Activated CD8-positive, alpha-beta T cell treated with anti-CD3 and anti-CD28 coated beads, Interleukin-2, amount 10 ng/mL, durations not matched to agents 7 days and 5 days (primary cell): ENCODE measurements around the gene HMGB4. TPM values are rescaled to one million over a fixed set of nuclear protein-coding genes. Genes with fewer than 3 reads are reported as not detected.

Experiments
- ATAC-seq: fragments of 150-1000 bp; cut with Tn5 transposase; one replicate; pipeline ENCODE4 v1.10.0; 2021; ENCODE audit warnings: moderate library complexity
- CTCF ChIA-PET: fragments of 350-600 bp; sonication (Branson Sonifier 250); formaldehyde crosslinking; loops from one replicate; lab custom pipeline; 2021; ENCODE audit warnings: antibody characterized with exemption; lab: Charles Lee
- POLR2A ChIA-PET: fragments of 350-600 bp; sonication (Branson Sonifier 250); formaldehyde crosslinking; loops from one replicate; lab custom pipeline; 2021; ENCODE audit warnings: antibody characterized with exemption; lab: Charles Lee
- DNase-seq: peaks from one replicate; pipeline ENCODE4 v3.0.0-alpha.2; 2020
- H3K27ac Mint-ChIP-seq: one replicate; pipeline ENCODE4 v1.8.0; 2021; ENCODE audit warnings: mild to moderate bottlenecking, mixed read lengths
- H3K27me3 Mint-ChIP-seq: one replicate; pipeline ENCODE4 v1.8.0; 2021; ENCODE audit warnings: low read depth, mixed read lengths
- H3K36me3 Mint-ChIP-seq: one replicate; pipeline ENCODE4 v1.8.0; 2021; ENCODE audit warnings: low read depth, mixed read lengths
- H3K4me1 Mint-ChIP-seq: one replicate; pipeline ENCODE4 v1.8.0; 2021; ENCODE audit warnings: low read depth, mixed read lengths
- H3K4me3 Mint-ChIP-seq: one replicate; pipeline ENCODE4 v1.8.0; 2021; ENCODE audit warnings: mild to moderate bottlenecking, mixed read lengths
- H3K9me3 Mint-ChIP-seq: one replicate; pipeline ENCODE4 v1.8.0; 2022; ENCODE audit warnings: mixed read lengths; ENCODE audit not compliant: insufficient read depth
- total RNA-seq, 2 experiments: library from RNA; stranded (reverse); gene quantifications; one replicate each; pipeline ENCODE4 v1.2.3, GENCODE V29; 2021

HMGB4 gene
- total RNA-seq, 2 experiments from 2014 or later, result not detected

DNA sequence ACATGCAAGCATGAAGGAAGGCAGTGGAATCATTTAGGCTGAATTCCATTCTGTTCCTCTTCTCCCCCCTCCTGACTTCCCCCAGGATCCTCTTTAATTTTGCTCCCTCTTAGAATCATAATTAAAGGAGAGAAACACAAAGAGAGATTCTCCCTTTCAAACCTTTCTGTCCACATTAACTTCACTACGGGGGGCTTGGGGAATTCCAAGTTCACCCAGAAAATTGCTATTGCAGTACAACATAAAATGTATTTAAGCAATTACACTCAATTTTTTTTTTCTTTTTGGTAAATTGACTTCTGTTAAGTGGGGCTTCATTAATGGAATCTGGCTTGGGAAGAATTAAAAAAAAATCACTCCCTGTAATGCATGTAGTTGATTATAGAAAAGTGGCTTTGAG is 13.4 kb upstream of the HMGB4 start:
- no peaks in the 10 kb centered on the region for H3K4me1 Mint-ChIP-seq
- no peak overlapping the region for H3K27ac Mint-ChIP-seq
- DNase-seq, result no peak
- H3K27me3 Mint-ChIP-seq, result peaks cover 7% of the 10 kb centered on the region
- ChIA-PET POLR2A (no interaction called here), CTCF (no interaction called here)
- no peaks in the 10 kb centered on the region for H3K36me3 Mint-ChIP-seq
- H3K9me3 Mint-ChIP-seq, result no peaks in the 10 kb centered on the region
- no peak for ATAC-seq
- H3K4me3 Mint-ChIP-seq, result no peak overlapping the region

DNA sequence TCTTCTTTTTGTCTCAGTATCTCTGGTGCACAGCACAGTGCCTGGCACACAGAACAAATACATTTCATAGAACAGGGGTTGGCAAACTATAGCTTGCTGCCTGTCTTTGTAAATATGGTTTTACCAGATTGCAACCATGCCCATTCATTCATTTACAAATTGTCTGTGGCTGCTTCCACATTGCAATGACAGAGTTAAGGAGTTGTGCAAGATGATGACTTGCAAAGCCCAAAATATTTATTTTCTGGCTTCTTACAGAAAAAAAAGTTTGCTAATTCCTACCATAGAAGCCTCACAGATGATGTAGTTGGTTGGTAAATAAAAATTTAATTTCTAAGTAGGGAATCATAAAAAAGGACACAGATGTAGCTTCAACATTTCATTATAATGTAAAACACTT is 11.2 kb upstream of the HMGB4 start:
- ATAC-seq (no peak), DNase-seq (no peak)
- ChIA-PET CTCF (no interaction called here), POLR2A (no interaction called here)
- Mint-ChIP-seq H3K4me1 (no peaks in the 10 kb centered on the region), H3K36me3 (no peaks in the 10 kb centered on the region), H3K27me3 (peaks cover 7% of the 10 kb centered on the region), H3K4me3 (no peak overlapping the region), H3K9me3 (no peaks in the 10 kb centered on the region), H3K27ac (no peak overlapping the region)

DNA sequence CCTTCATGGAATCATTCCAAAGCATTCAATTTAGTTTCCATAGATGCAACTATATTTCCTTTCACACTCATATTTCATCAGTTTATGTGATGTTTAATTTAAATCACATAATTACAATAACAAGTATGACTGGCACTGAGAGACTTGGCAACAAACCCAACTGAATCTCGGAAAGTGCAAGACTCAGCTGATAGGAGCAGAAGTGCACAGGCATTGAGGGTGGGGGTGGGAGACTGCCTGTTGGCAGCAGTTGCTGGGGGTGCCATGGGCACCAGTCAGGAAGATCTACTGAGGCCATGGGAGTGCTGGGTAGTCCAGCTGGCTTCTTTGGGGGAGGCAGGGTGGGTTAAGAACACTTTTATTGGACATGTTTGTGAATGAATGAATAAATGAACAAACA is 10.4 kb upstream of the HMGB4 start:
- ATAC-seq (no peak), DNase-seq (no peak)
- peaks cover 7% of the 10 kb centered on the region for H3K27me3 Mint-ChIP-seq
- POLR2A ChIA-PET, result no interaction called here
- H3K36me3 Mint-ChIP-seq, result no peaks in the 10 kb centered on the region
- no peak overlapping the region for H3K27ac Mint-ChIP-seq
- CTCF ChIA-PET, result no interaction called here
- no peak overlapping the region for H3K4me3 Mint-ChIP-seq
- no peaks in the 10 kb centered on the region for H3K4me1 Mint-ChIP-seq
- no peaks in the 10 kb centered on the region for H3K9me3 Mint-ChIP-seq

DNA sequence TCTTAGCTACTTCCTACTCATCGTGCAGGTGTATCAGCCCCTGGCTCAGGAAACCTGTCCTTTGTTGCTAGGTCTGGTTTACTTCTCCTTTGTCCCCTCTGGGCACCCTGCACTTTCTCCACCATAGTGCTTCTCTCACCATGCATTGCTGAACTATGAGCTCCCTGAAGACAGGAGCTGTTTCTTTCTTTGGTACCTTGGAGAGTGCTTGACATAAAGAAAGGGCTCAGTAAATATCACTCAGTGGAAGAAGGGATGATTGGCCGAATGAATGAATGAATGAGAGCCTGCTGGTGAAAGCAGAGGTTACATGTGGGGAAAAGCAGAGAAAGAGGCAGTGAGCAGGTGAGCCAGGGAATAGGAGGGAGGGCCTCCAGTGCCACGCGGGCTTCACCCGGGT is 9.8 kb upstream of the HMGB4 start:
- H3K36me3 Mint-ChIP-seq, result no peaks in the 10 kb centered on the region
- H3K27ac Mint-ChIP-seq, result no peak overlapping the region
- peaks cover 6% of the 10 kb centered on the region for H3K27me3 Mint-ChIP-seq
- DNase-seq (no peak), ATAC-seq (no peak)
- no peak overlapping the region for H3K4me3 Mint-ChIP-seq
- ChIA-PET CTCF (no interaction called here), POLR2A (no interaction called here)
- H3K4me1 Mint-ChIP-seq, result no peaks in the 10 kb centered on the region
- no peaks in the 10 kb centered on the region for H3K9me3 Mint-ChIP-seq

DNA sequence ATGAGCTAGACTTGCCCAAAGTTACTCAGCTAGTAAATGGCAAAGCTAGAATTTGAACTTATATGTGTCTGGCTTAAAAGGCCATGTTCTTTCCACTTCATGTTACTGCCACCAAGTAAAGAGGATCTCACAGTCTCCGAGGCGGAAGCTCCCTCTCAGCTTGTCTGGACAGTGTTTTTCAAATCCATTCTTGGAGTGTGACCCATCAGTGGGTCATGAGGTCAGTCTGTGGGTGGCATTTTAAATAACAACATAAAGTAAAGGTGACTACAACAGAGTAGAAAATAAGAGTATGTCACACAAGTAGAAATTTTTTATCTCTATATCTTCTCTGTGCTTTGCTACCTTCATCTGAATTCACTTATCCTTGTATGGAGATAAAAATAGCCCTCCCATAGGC is 3.2 kb upstream of the HMGB4 start:
- Mint-ChIP-seq H3K4me1 (no peaks in the 10 kb centered on the region), H3K4me3 (no peak overlapping the region), H3K27me3 (no peaks in the 10 kb centered on the region), H3K27ac (no peak overlapping the region), H3K36me3 (no peaks in the 10 kb centered on the region), H3K9me3 (no peaks in the 10 kb centered on the region)
- DNase-seq (no peak), ATAC-seq (no peak)
- CTCF ChIA-PET, result no interaction called here
- POLR2A ChIA-PET, result no interaction called here

DNA sequence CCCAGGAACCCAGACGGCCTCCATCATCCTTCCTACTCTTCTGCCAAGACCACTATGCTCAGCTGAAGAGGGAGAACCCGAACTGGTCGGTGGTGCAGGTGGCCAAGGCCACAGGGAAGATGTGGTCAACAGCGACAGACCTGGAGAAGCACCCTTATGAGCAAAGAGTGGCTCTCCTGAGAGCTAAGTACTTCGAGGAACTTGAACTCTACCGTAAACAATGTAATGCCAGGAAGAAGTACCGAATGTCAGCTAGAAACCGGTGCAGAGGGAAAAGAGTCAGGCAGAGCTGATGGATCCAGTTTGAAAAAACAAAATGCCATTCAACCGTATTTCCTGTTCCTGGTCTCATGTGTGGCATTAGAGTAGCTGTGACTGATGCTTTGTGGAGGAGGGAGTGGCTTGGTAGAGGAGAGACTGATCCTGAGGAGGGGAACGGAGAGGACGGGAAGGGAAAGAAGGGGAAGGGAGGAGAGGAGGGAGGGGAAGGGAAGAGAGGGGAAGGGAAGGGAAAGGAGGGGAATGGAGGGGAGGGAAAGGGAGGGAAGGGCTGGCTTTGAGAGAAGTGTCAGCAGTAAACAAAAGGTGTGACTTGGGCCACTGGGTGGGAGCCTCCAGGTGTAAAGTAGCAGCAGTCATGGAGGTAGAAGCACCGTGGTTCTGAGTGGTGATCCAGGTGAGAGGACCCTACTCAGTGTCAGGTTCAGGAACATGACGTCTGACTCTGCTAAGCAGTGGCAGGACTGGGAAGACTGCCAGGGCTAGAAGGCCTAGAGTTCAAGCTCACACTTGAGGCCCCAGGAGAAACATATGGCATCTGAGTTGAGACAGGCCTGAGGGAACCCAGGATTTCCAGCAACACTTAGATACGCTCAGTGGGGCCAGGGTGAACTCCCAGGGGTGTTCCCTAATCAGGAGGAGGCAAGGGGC is 846 bp downstream of the HMGB4 start:
- no peak for ATAC-seq
- H3K27ac Mint-ChIP-seq, result no peak overlapping the region

DNA sequence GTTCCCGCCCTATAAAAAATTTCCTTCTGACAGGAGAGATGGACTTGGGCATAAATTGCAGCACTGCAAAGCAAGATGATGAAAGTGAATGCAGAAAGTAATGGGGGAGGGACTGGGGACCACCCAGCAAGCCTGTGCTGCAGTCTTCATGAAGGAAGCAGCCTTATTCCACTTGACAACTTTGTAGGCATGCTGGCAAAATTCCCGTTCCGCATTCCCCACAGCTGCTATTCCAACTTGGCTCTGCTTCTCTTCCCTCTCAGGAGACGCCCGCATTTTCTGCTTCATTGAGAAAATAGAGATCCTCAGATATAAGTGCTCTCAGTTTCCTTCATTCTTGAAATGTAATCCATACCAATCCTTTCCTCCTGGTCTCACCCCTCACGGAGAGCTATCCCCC is 2.4 kb downstream of the HMGB4 start:
- H3K4me3 Mint-ChIP-seq, result no peak overlapping the region
- ChIA-PET CTCF (no interaction called here), POLR2A (no interaction called here)
- H3K4me1 Mint-ChIP-seq, result peaks cover 7% of the 10 kb centered on the region
- ATAC-seq (no peak), DNase-seq (no peak)
- H3K27me3 Mint-ChIP-seq, result peaks cover 2% of the 10 kb centered on the region
- H3K27ac Mint-ChIP-seq, result no peak overlapping the region
- no peaks in the 10 kb centered on the region for H3K36me3 Mint-ChIP-seq
- no peaks in the 10 kb centered on the region for H3K9me3 Mint-ChIP-seq

More for the DNA sequence above, 846 bp downstream of the HMGB4 start:
- ChIA-PET CTCF (no interaction called here), POLR2A (no interaction called here)
- Mint-ChIP-seq H3K4me3 (no peak overlapping the region), H3K4me1 (peaks cover 7% of the 10 kb centered on the region), H3K36me3 (no peaks in the 10 kb centered on the region), H3K27me3 (peaks cover 2% of the 10 kb centered on the region), H3K9me3 (no peaks in the 10 kb centered on the region)
- DNase-seq, result no peak

DNA sequence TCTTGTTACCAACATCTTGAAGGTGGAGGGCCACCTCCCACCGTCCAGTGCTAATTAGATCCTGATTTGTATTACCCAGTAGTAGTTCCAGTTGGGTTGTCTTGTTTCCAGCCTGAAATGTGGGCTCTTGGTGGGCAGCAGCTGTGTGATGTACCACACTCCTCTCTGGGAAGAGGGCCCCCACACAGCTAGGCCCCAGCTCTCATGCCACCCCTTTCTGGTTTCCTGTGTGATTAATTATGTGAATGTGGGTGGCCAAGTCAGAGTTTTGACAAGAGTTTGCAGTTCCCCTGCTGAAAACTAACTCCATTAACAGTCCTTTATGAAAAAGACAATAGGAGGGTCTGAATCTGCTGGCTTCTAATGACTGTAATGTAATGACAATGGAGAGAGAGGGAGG is 3.8 kb downstream of the HMGB4 start:
- Mint-ChIP-seq H3K27me3 (peaks cover 2% of the 10 kb centered on the region), H3K27ac (no peak overlapping the region), H3K4me3 (no peak overlapping the region), H3K36me3 (no peaks in the 10 kb centered on the region), H3K9me3 (no peaks in the 10 kb centered on the region), H3K4me1 (peaks cover 12% of the 10 kb centered on the region)
- POLR2A ChIA-PET, result no interaction called here
- no peak for ATAC-seq
- CTCF ChIA-PET, result no interaction called here
- DNase-seq, result no peak

DNA sequence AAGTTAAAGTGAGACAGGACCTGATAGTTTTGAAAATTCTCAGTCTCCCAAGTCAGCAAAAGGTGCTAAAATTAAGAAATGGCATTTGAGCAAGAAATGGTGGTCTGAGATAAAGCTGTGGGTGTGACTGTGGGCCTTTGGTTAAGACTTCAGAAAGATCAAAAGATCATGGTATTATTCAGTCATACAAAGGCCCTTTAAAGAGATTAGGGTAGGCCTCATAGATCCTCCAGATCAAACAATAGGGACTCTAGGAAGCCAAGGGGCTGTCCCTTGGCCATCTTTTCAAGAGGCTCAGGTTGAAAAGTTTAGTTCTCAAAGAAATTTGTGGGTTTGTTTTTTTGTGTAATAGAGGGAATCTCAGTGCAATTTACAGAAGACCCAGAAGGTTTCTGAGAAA is 8.4 kb downstream of the HMGB4 start:
- H3K9me3 Mint-ChIP-seq, result no peaks in the 10 kb centered on the region
- ChIA-PET CTCF (no interaction called here), POLR2A (no interaction called here)
- H3K4me3 Mint-ChIP-seq, result no peak overlapping the region
- H3K4me1 Mint-ChIP-seq, result peaks cover 12% of the 10 kb centered on the region
- no peak overlapping the region for H3K27ac Mint-ChIP-seq
- ATAC-seq (no peak), DNase-seq (no peak)
- H3K27me3 Mint-ChIP-seq, result peaks cover 6% of the 10 kb centered on the region
- no peaks in the 10 kb centered on the region for H3K36me3 Mint-ChIP-seq

DNA sequence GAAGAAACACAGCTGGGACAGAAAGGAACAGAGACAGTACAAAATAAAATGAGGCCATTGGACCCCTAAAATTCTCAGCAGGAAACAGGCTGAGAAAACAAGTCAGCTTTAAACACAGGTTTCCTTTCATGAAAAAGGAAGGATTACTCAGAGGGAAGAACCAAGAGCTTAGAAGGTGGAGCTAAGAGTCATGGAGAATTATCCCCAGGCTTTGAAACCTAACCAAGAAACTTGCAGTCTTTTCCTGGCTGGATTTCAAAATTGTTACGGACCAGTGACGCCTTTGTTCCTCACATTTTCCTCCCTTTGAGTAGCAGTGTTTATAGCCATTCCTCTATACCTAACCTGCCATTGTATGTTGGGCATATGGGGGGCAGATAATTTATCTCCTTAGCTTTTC is 8.8 kb downstream of the HMGB4 start:
- Mint-ChIP-seq H3K4me1 (peaks cover 10% of the 10 kb centered on the region), H3K9me3 (no peaks in the 10 kb centered on the region), H3K27ac (no peak overlapping the region), H3K36me3 (no peaks in the 10 kb centered on the region), H3K27me3 (peaks cover 6% of the 10 kb centered on the region), H3K4me3 (no peak overlapping the region)
- CTCF ChIA-PET, result no interaction called here
- POLR2A ChIA-PET, result no interaction called here
- ATAC-seq (no peak), DNase-seq (no peak)

DNA sequence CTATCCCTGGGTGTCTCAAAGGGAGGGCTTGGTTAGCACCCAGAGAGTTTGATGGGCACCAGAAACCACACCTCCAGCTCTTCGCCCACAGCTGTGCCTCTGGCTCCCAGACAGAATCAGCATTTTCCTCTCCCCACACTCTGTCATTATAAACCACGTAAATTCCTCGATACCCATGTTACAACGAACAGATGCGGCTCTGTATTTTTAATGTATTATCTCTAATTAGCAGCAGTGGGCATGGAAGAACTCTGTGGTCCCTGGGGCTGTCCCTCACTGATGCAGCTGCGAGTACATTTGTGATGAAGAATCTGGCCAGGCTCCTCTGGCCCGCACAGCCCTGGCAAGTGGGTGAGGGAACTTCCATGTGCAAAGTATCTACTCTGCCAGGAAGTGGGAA is 10.8 kb downstream of the HMGB4 start:
- CTCF ChIA-PET, result no interaction called here
- no peak for DNase-seq
- H3K36me3 Mint-ChIP-seq, result no peaks in the 10 kb centered on the region
- POLR2A ChIA-PET, result no interaction called here
- ATAC-seq, result no peak
- no peak overlapping the region for H3K27ac Mint-ChIP-seq
- no peaks in the 10 kb centered on the region for H3K9me3 Mint-ChIP-seq
- H3K4me1 Mint-ChIP-seq, result peaks cover 5% of the 10 kb centered on the region
- no peak overlapping the region for H3K4me3 Mint-ChIP-seq
- H3K27me3 Mint-ChIP-seq, result peaks cover 3% of the 10 kb centered on the region

DNA sequence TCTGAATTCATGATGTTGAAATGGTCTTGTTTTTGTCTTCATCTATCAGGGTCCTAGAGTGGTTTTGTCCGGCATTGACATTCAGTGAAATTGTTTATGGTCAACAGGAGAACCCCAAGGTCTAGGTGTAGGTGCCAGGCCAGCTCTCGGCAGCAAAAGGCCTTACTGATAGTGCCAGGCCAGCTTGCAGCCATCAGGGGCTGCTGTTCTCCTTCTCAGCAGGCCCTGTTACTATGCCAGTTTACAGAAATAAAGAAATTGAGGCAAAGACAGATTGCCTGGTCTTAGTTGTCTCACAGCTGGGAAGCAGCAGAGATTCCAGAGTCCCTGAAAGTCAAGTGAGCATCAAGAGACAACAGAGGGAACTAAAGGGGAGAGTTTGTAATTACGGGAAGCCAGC is 12.0 kb downstream of the HMGB4 start:
- H3K27ac Mint-ChIP-seq, result no peak overlapping the region
- no peaks in the 10 kb centered on the region for H3K9me3 Mint-ChIP-seq
- H3K4me3 Mint-ChIP-seq, result no peak overlapping the region
- DNase-seq (no peak), ATAC-seq (no peak)
- ChIA-PET CTCF (no interaction called here), POLR2A (no interaction called here)
- H3K36me3 Mint-ChIP-seq, result no peaks in the 10 kb centered on the region
- peaks cover 5% of the 10 kb centered on the region for H3K4me1 Mint-ChIP-seq
- peaks cover 3% of the 10 kb centered on the region for H3K27me3 Mint-ChIP-seq
